ENCODE results near the gene XYLT1.

DNA sequence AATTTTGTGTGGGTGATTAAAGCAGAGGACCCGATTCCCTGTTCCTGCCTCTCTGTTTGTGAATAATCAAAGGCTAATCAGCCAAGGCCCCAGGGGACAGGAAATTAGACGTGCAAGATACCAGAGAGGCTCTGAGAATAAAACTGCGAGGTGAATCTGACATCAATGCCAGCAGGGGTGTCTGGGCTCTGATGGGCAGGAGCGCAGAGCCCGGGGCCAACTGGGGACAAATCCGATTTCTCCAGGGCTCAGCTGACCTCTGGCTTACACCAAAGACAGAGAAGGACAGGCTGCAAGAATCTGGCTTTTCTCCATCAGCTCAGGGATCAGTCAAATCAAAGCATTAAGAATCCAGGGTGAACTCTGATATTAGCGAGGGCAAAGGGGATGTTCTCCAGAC is 174.3 kb downstream of the XYLT1 start:
- TF ChIP-seq, protein P1, sequence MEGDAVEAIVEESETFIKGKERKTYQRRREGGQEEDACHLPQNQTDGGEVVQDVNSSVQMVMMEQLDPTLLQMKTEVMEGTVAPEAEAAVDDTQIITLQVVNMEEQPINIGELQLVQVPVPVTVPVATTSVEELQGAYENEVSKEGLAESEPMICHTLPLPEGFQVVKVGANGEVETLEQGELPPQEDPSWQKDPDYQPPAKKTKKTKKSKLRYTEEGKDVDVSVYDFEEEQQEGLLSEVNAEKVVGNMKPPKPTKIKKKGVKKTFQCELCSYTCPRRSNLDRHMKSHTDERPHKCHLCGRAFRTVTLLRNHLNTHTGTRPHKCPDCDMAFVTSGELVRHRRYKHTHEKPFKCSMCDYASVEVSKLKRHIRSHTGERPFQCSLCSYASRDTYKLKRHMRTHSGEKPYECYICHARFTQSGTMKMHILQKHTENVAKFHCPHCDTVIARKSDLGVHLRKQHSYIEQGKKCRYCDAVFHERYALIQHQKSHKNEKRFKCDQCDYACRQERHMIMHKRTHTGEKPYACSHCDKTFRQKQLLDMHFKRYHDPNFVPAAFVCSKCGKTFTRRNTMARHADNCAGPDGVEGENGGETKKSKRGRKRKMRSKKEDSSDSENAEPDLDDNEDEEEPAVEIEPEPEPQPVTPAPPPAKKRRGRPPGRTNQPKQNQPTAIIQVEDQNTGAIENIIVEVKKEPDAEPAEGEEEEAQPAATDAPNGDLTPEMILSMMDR (conservative IDR thresholded peaks at IDR 0.05) = no peak
- no peak for TF ChIP-seq EZH2 (IDR thresholded peaks at IDR 0.05; ENCODE audit: low read depth)

All from PC-9 (cell line).